Neural cell (in vitro differentiated cells): ENCODE data around the gene DLG4. TPM values are rescaled to one million over a fixed set of nuclear protein-coding genes. Genes with fewer than 3 reads are reported as not detected.

Experiments used
- H2AFZ ChIP-seq: fragments of 200-600, 300-800 bp; sonication (generic), shearing (Covaris generic); 2 replicates; pipeline ENCODE4 v1.6.0; 2014; ENCODE audit warnings: low read depth, mild to moderate bottlenecking, antibody characterized with exemption, low read length, moderate library complexity
- H3F3A ChIP-seq: fragments of 200-600 bp; shearing (Covaris generic); 2 replicates; pipeline ENCODE4 v1.6.1; 2016; ENCODE audit warnings: mild to moderate bottlenecking, moderate library complexity, mixed read lengths, antibody characterized with exemption, low read length; ENCODE audit not compliant: insufficient read depth, poor library complexity, severe bottlenecking
- H3K27ac ChIP-seq: fragments of 200-600, 300-800 bp; sonication (generic), shearing (Covaris generic); 2 replicates; pipeline ENCODE4 v1.5.1; 2014; ENCODE audit warnings: mild to moderate bottlenecking, low read length, moderate library complexity
- H3K27me3 ChIP-seq: fragments of 300-800, 200-600 bp; sonication (generic), shearing (Covaris generic); 2 replicates; pipeline ENCODE4 v1.6.0; 2014; ENCODE audit warnings: mild to moderate bottlenecking, low read depth, low read length, moderate library complexity; ENCODE audit not compliant: insufficient read depth
- H3K36me3 ChIP-seq: fragments of 300-800, 200-600 bp; sonication (generic), shearing (Covaris generic); 2 replicates; pipeline ENCODE4 v1.5.1; 2014; ENCODE audit warnings: mild to moderate bottlenecking, antibody characterized with exemption, low read length, moderate library complexity; ENCODE audit not compliant: insufficient read depth
- H3K4me2 ChIP-seq: fragments of 300-800, 200-600 bp; sonication (generic), shearing (Covaris generic); 2 replicates; pipeline ENCODE4 v1.6.0; 2014; ENCODE audit warnings: mild to moderate bottlenecking, low read length
- H3K4me3 ChIP-seq: fragments of 300-800, 200-600 bp; sonication (generic), shearing (Covaris generic); 2 replicates; pipeline ENCODE4 v1.5.1; 2014; ENCODE audit warnings: mild to moderate bottlenecking, low read length, moderate library complexity
- H3K79me2 ChIP-seq: fragments of 200-600 bp; shearing (Covaris generic); replicated peaks from 2 replicates; pipeline ENCODE4 v1.6.0; 2014; ENCODE audit warnings: mild to moderate bottlenecking, low read length, moderate library complexity; ENCODE audit not compliant: insufficient read depth
- H3K9ac ChIP-seq: fragments of 300-800, 200-600 bp; sonication (generic), shearing (Covaris generic); 2 replicates; pipeline ENCODE4 v1.6.1; 2016; ENCODE audit warnings: mild to moderate bottlenecking, low read length, mixed read lengths
- H3K9me2 ChIP-seq: fragments of 200-600 bp; shearing (Covaris generic); 2 replicates; pipeline ENCODE4 v1.6.1; 2016; ENCODE audit warnings: mild to moderate bottlenecking, low read length, mixed read lengths; ENCODE audit not compliant: insufficient read depth
- H3K9me3 ChIP-seq: fragments of 200-600, 300-800 bp; sonication (generic), shearing (Covaris generic); 2 replicates; pipeline ENCODE4 v1.6.1; 2016; ENCODE audit warnings: mild to moderate bottlenecking, mixed run types, low read length, moderate library complexity, mixed read lengths
- H4K20me1 ChIP-seq: fragments of 200-600 bp; shearing (Covaris generic); 2 replicates; pipeline ENCODE4 v1.6.1; 2016; ENCODE audit warnings: mild to moderate bottlenecking, mixed run types; ENCODE audit not compliant: insufficient read depth
- EP300 ChIP-seq: fragments of 450-650 bp; conservative IDR thresholded peaks from 2 replicates; pipeline ENCODE4 v1.6.1; 2014; ENCODE audit warnings: antibody characterized with exemption, mild to moderate bottlenecking, moderate library complexity; ENCODE audit not compliant: poor library complexity, severe bottlenecking
- EZH2 ChIP-seq: fragments of 200-600, 300-800 bp; shearing (Covaris generic), sonication (generic); IDR thresholded peaks from 2 replicates; pipeline ENCODE4 v1.6.1; 2014; ENCODE audit warnings: antibody characterized with exemption, low read length, borderline replicate concordance, mild to moderate bottlenecking; ENCODE audit not compliant: insufficient read depth, poor library complexity, severe bottlenecking
- MXI1 ChIP-seq: fragments of 450-650 bp; conservative IDR thresholded peaks from 2 replicates; pipeline ENCODE4 v1.6.1; 2014; ENCODE audit warnings: antibody characterized with exemption, mild to moderate bottlenecking; ENCODE audit not compliant: poor library complexity, severe bottlenecking
- POLR2AphosphoS5 ChIP-seq: IDR thresholded peaks from 2 replicates; pipeline ENCODE4 v1.6.1; 2012
- RAD21 ChIP-seq: fragments of 450-650 bp; conservative IDR thresholded peaks from 2 replicates; pipeline ENCODE4 v1.6.1; 2014; ENCODE audit warnings: antibody characterized with exemption, mild to moderate bottlenecking, moderate library complexity
- REST ChIP-seq: IDR thresholded peaks from 2 replicates; pipeline ENCODE4 v1.6.1; 2012; ENCODE audit warnings: borderline replicate concordance
- SMC3 ChIP-seq: fragments of 450-650 bp; conservative IDR thresholded peaks from 2 replicates; pipeline ENCODE4 v1.6.1; 2014; ENCODE audit warnings: antibody characterized with exemption, mild to moderate bottlenecking, moderate library complexity; ENCODE audit not compliant: poor library complexity
- TAF1 ChIP-seq: IDR thresholded peaks from 2 replicates; pipeline ENCODE4 v1.6.1; 2012; ENCODE audit warnings: low read depth
- polyA plus RNA-seq: library from polyadenylated mRNA; depleted of rRNA; stranded (reverse); fragments of >200 nt; gene quantifications from 2 replicates; pipeline ENCODE4 v1.2.3, GENCODE V29; 2014
- TF ChIP-seq, protein P1 (sequence below): fragments of 450-650 bp; IDR thresholded peaks from 2 replicates; pipeline ENCODE4 v1.5.1; 2014; ENCODE audit warnings: antibody characterized with exemption, mild to moderate bottlenecking, moderate library complexity; ENCODE audit not compliant: poor library complexity, severe bottlenecking

Gene DLG4
- polyA plus RNA-seq, 1 donor from 2014 or later = 126 TPM

GRCh38 chr17:7215652-7216180, 3.9 kb downstream of the DLG4 start:
- peak overlapping the region; percentile 98 for H3K27ac ChIP-seq
- H3K4me3 ChIP-seq = peak overlapping the region; percentile 82
- no peaks in the 10 kb centered on the region for H3K36me3 ChIP-seq
- peaks cover 58% of the 10 kb centered on the region for H3K79me2 ChIP-seq
- H3F3A ChIP-seq = peaks cover 4% of the 10 kb centered on the region
- no peaks in the 10 kb centered on the region for H3K9me3 ChIP-seq
- H3K9ac ChIP-seq = peak overlapping the region; percentile 92
- TF ChIP-seq EZH2 = no peak
- no peak for TF ChIP-seq POLR2AphosphoS5
- TF ChIP-seq, protein P1, sequence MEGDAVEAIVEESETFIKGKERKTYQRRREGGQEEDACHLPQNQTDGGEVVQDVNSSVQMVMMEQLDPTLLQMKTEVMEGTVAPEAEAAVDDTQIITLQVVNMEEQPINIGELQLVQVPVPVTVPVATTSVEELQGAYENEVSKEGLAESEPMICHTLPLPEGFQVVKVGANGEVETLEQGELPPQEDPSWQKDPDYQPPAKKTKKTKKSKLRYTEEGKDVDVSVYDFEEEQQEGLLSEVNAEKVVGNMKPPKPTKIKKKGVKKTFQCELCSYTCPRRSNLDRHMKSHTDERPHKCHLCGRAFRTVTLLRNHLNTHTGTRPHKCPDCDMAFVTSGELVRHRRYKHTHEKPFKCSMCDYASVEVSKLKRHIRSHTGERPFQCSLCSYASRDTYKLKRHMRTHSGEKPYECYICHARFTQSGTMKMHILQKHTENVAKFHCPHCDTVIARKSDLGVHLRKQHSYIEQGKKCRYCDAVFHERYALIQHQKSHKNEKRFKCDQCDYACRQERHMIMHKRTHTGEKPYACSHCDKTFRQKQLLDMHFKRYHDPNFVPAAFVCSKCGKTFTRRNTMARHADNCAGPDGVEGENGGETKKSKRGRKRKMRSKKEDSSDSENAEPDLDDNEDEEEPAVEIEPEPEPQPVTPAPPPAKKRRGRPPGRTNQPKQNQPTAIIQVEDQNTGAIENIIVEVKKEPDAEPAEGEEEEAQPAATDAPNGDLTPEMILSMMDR = no peak
- TF ChIP-seq SMC3 = no peak
- no peak for TF ChIP-seq TAF1
- no peak for TF ChIP-seq RAD21
- TF ChIP-seq MXI1 = no peak
- no peak for TF ChIP-seq EP300
- TF ChIP-seq REST = no peak
- H3K27me3 ChIP-seq = no peaks in the 10 kb centered on the region
- H3K9me2 ChIP-seq = no peaks in the 10 kb centered on the region
- H2AFZ ChIP-seq = no peak overlapping the region
- H3K4me2 ChIP-seq = peak overlapping the region; percentile 97
- no peaks in the 10 kb centered on the region for H4K20me1 ChIP-seq

- TF ChIP-seq POLR2AphosphoS5 (peak; percentile 15), REST (no peak), TAF1 (peak; percentile 54), RAD21 (no peak), MXI1 (peak; percentile 56), SMC3 (no peak), EZH2 (no peak), EP300 (no peak)
- TF ChIP-seq, protein P1 = no peak
- Histone ChIP-seq H3K27me3 (no peaks in the 10 kb centered on the region), H3K9ac (peak overlapping the region; percentile 92), H4K20me1 (no peaks in the 10 kb centered on the region), H3K27ac (peak overlapping the region; percentile 98), H3K9me3 (no peaks in the 10 kb centered on the region), H3F3A (peaks cover 4% of the 10 kb centered on the region), H2AFZ (no peak overlapping the region), H3K79me2 (peaks cover 63% of the 10 kb centered on the region), H3K4me3 (peak overlapping the region; percentile 82), H3K36me3 (no peaks in the 10 kb centered on the region), H3K9me2 (no peaks in the 10 kb centered on the region), H3K4me2 (peak overlapping the region; percentile 97)
These were observed 4.4 kb downstream of the DLG4 start for GRCh38 chr17:7215136-7215638.
